Measurements from ENCODE around the gene NEO1.

NEO1 gene

GRCh38 chr15:73240866-73241499 lies 188.7 kb downstream of the NEO1 start:
- Histone ChIP-seq H3K9ac (ENCODE audit: low read depth in 1 of 2, low read length in 2 of 2) (no peak overlapping the region), H3K9me3 (ENCODE audit: control insufficient read depth in 2 of 2, low read length in 2 of 2) (no peaks in the 10 kb centered on the region), H3K27ac (ENCODE audit: low read depth in 2 of 2, low read length in 2 of 2) (no peak overlapping the region), H3K4me3 (ENCODE audit: low read length in 2 of 2) (no peak overlapping the region), H3K36me3 (ENCODE audit: control insufficient read depth in 2 of 2, insufficient read depth in 2 of 2, low read length in 2 of 2) (peaks cover 5 to 32% of the 10 kb centered on the region in 2 donors), H3K4me1 (ENCODE audit: control insufficient read depth in 2 of 2, insufficient read depth in 2 of 2, low read length in 2 of 2) (no peaks in the 10 kb centered on the region), H3K27me3 (ENCODE audit: control insufficient read depth in 2 of 2, insufficient read depth in 2 of 2, low read length in 2 of 2) (no peaks in the 10 kb centered on the region)

DNA sequence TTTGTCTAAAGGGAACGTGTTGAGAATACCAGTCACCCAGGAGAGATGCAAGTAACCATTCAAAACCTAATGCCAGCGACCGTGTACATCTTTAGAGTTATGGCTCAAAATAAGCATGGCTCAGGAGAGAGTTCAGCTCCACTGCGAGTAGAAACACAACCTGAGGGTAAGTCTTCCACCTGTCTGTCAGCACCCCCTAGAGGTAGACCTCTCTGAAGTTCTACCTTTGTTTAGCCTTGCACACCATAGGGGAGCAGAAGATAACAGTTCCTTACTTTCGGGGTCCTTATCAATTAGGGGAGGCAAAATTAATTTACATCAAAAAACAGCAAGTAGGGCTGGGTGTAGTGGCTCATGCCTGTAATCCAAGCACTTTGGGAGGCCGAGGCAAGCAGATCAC lies 192.1 kb downstream of the NEO1 start:
- H3K9me3 ChIP-seq (ENCODE audit: control insufficient read depth in 2 of 2, low read length in 2 of 2), result no peaks in the 10 kb centered on the region
- no peak overlapping the region for H3K4me3 ChIP-seq (ENCODE audit: low read length in 2 of 2)
- H3K4me1 ChIP-seq (ENCODE audit: control insufficient read depth in 2 of 2, insufficient read depth in 2 of 2, low read length in 2 of 2), result no peaks in the 10 kb centered on the region
- H3K27me3 ChIP-seq (ENCODE audit: control insufficient read depth in 2 of 2, insufficient read depth in 2 of 2, low read length in 2 of 2), result no peaks in the 10 kb centered on the region
- H3K9ac ChIP-seq (ENCODE audit: low read depth in 1 of 2, low read length in 2 of 2), result no peak overlapping the region
- no peak overlapping the region for H3K27ac ChIP-seq (ENCODE audit: low read depth in 2 of 2, low read length in 2 of 2)
- peaks cover 16 to 41% of the 10 kb centered on the region in 2 donors for H3K36me3 ChIP-seq (ENCODE audit: control insufficient read depth in 2 of 2, insufficient read depth in 2 of 2, low read length in 2 of 2)

- Histone ChIP-seq H3K9me3 (ENCODE audit: control insufficient read depth in 2 of 2, low read length in 2 of 2) (no peaks in the 10 kb centered on the region), H3K4me3 (ENCODE audit: low read length in 2 of 2) (no peak overlapping the region), H3K9ac (ENCODE audit: low read depth in 1 of 2, low read length in 2 of 2) (no peak overlapping the region), H3K36me3 (ENCODE audit: control insufficient read depth in 2 of 2, insufficient read depth in 2 of 2, low read length in 2 of 2) (peaks cover 16 to 37% of the 10 kb centered on the region in 2 donors), H3K27ac (ENCODE audit: low read depth in 2 of 2, low read length in 2 of 2) (no peak overlapping the region), H3K4me1 (ENCODE audit: control insufficient read depth in 2 of 2, insufficient read depth in 2 of 2, low read length in 2 of 2) (no peaks in the 10 kb centered on the region), H3K27me3 (ENCODE audit: control insufficient read depth in 2 of 2, insufficient read depth in 2 of 2, low read length in 2 of 2) (no peaks in the 10 kb centered on the region)
Observed at GRCh38 chr15:73246439-73246838, 194.2 kb downstream of the NEO1 start.

DNA sequence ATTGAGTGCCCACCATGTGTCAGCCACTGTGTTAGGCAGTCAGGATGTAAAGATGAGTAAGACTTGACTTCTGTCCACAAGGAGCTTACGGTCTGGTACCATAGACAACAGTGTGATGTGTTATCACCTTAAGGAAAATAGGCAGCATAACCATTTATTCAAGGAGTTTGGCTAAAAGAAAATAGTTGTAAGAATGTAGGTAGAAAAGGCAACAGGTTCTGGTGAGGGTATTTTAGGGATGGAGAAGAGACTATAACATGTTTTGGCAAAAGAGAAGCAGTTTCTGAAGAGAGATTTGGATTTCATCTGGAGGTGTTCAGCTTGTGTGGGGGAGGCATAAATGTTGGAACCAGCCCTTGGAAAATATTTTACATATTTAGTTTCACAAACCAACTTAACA lies 194.6 kb downstream of the NEO1 start:
- H3K36me3 ChIP-seq (ENCODE audit: control insufficient read depth in 2 of 2, insufficient read depth in 2 of 2, low read length in 2 of 2), result peaks cover 16 to 37% of the 10 kb centered on the region in 2 donors
- no peaks in the 10 kb centered on the region for H3K4me1 ChIP-seq (ENCODE audit: control insufficient read depth in 2 of 2, insufficient read depth in 2 of 2, low read length in 2 of 2)
- H3K27ac ChIP-seq (ENCODE audit: low read depth in 2 of 2, low read length in 2 of 2), result no peak overlapping the region
- no peak overlapping the region for H3K9ac ChIP-seq (ENCODE audit: low read depth in 1 of 2, low read length in 2 of 2)
- no peak overlapping the region for H3K4me3 ChIP-seq (ENCODE audit: low read length in 2 of 2)
- no peaks in the 10 kb centered on the region for H3K9me3 ChIP-seq (ENCODE audit: control insufficient read depth in 2 of 2, low read length in 2 of 2)
- no peaks in the 10 kb centered on the region for H3K27me3 ChIP-seq (ENCODE audit: control insufficient read depth in 2 of 2, insufficient read depth in 2 of 2, low read length in 2 of 2)

GRCh38 chr15:73247331-73247730 lies 195.1 kb downstream of the NEO1 start:
- Histone ChIP-seq H3K27me3 (ENCODE audit: control insufficient read depth in 2 of 2, insufficient read depth in 2 of 2, low read length in 2 of 2) (no peaks in the 10 kb centered on the region), H3K9ac (ENCODE audit: low read depth in 1 of 2, low read length in 2 of 2) (no peak overlapping the region), H3K27ac (ENCODE audit: low read depth in 2 of 2, low read length in 2 of 2) (no peak overlapping the region), H3K4me3 (ENCODE audit: low read length in 2 of 2) (no peak overlapping the region), H3K9me3 (ENCODE audit: control insufficient read depth in 2 of 2, low read length in 2 of 2) (no peaks in the 10 kb centered on the region), H3K36me3 (ENCODE audit: control insufficient read depth in 2 of 2, insufficient read depth in 2 of 2, low read length in 2 of 2) (peaks cover 16 to 37% of the 10 kb centered on the region in 2 donors), H3K4me1 (ENCODE audit: control insufficient read depth in 2 of 2, insufficient read depth in 2 of 2, low read length in 2 of 2) (no peaks in the 10 kb centered on the region)

DNA sequence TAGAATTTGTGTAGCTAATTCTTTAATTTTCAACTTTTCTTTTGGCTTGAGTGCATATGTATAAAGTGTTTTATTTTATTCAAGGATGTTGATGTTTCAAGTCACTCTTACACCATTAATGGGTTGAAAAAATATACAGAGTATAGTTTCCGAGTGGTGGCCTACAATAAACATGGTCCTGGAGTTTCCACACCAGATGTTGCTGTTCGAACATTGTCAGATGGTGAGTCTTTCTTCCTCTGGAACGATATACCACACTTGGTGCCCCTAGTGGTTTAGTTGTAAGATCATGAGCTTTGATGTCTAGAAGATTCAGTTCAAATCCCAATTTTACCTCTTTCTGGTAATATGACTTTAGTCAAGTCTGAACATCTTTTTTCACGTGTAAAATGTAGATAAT lies 197.2 kb downstream of the NEO1 start:
- Histone ChIP-seq H3K9ac (ENCODE audit: low read depth in 1 of 2, low read length in 2 of 2) (no peak overlapping the region), H3K9me3 (ENCODE audit: control insufficient read depth in 2 of 2, low read length in 2 of 2) (no peaks in the 10 kb centered on the region), H3K36me3 (ENCODE audit: control insufficient read depth in 2 of 2, insufficient read depth in 2 of 2, low read length in 2 of 2) (peaks cover 23 to 46% of the 10 kb centered on the region in 2 donors), H3K4me3 (ENCODE audit: low read length in 2 of 2) (no peak overlapping the region), H3K4me1 (ENCODE audit: control insufficient read depth in 2 of 2, insufficient read depth in 2 of 2, low read length in 2 of 2) (no peaks in the 10 kb centered on the region), H3K27me3 (ENCODE audit: control insufficient read depth in 2 of 2, insufficient read depth in 2 of 2, low read length in 2 of 2) (no peaks in the 10 kb centered on the region), H3K27ac (ENCODE audit: low read depth in 2 of 2, low read length in 2 of 2) (no peak overlapping the region)

DNA sequence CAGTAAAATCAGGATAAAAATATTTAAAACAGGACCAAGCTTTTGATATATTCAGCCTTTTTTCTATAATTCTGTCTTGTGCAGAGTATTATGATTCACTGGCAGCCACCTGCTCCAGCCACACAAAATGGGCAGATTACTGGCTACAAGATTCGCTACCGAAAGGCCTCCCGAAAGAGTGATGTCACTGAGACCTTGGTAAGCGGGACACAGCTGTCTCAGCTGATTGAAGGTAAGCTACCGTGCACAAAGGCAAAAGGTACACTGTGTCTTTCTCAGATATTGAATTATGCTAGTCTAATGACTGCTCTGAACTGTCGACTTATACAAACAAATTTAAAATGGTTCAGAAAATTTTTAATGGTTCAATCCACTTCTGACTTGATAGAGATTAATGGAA lies 202.3 kb downstream of the NEO1 start:
- H3K4me3 ChIP-seq (ENCODE audit: low read length in 2 of 2), result no peak overlapping the region
- no peaks in the 10 kb centered on the region for H3K4me1 ChIP-seq (ENCODE audit: control insufficient read depth in 2 of 2, insufficient read depth in 2 of 2, low read length in 2 of 2)
- H3K36me3 ChIP-seq (ENCODE audit: control insufficient read depth in 2 of 2, insufficient read depth in 2 of 2, low read length in 2 of 2), result peaks cover 41 to 55% of the 10 kb centered on the region in 2 donors
- H3K9me3 ChIP-seq (ENCODE audit: control insufficient read depth in 2 of 2, low read length in 2 of 2), result no peaks in the 10 kb centered on the region
- H3K27me3 ChIP-seq (ENCODE audit: control insufficient read depth in 2 of 2, insufficient read depth in 2 of 2, low read length in 2 of 2), result no peaks in the 10 kb centered on the region
- H3K9ac ChIP-seq (ENCODE audit: low read depth in 1 of 2, low read length in 2 of 2), result no peak overlapping the region
- H3K27ac ChIP-seq (ENCODE audit: low read depth in 2 of 2, low read length in 2 of 2), result no peak overlapping the region

DNA sequence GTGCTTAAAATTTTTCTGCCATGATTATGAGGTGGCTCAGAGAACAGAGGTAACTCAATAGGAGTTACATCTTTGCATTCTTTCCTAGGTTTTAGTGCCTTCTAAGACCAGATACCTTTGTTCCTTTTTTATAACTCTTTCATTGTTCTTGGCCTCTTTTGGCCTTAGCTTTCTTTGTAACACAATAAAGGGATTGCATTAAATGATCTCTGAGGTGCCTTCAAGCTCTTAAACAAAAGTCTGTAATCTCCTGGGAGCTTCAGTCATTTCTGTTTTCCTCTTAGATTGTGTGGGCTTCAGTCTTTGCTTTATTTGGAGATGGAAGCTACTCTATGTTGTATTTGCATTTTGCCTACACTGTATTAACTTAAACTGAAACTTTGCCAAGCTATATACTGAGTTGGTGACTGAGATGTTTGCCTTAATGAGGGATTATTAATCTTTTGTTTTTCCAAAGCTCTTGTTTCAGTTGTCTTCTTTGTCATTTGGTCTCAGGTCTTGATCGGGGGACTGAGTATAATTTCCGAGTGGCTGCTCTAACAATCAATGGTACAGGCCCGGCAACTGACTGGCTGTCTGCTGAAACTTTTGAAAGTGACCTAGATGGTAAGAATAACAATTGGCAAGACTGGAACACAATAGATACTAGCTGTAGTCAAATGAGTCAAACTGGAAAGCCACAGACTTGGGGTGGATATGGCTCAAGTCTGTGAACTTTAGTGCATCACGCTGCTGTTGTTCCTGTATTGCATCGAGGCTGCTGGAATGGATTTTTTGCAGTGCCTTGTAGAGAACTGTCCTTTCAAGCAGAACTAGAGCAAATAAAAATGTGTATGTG lies 206.2 kb downstream of the NEO1 start:
- Histone ChIP-seq H3K36me3 (ENCODE audit: control insufficient read depth in 2 of 2, insufficient read depth in 2 of 2, low read length in 2 of 2) (peaks cover 62 to 66% of the 10 kb centered on the region in 2 donors), H3K9ac (ENCODE audit: low read depth in 1 of 2, low read length in 2 of 2) (no peak overlapping the region), H3K9me3 (ENCODE audit: control insufficient read depth in 2 of 2, low read length in 2 of 2) (no peaks in the 10 kb centered on the region), H3K4me3 (ENCODE audit: low read length in 2 of 2) (no peak overlapping the region), H3K4me1 (ENCODE audit: control insufficient read depth in 2 of 2, insufficient read depth in 2 of 2, low read length in 2 of 2) (no peaks in the 10 kb centered on the region), H3K27ac (ENCODE audit: low read depth in 2 of 2, low read length in 2 of 2) (no peak overlapping the region), H3K27me3 (ENCODE audit: control insufficient read depth in 2 of 2, insufficient read depth in 2 of 2, low read length in 2 of 2) (no peaks in the 10 kb centered on the region)

DNA sequence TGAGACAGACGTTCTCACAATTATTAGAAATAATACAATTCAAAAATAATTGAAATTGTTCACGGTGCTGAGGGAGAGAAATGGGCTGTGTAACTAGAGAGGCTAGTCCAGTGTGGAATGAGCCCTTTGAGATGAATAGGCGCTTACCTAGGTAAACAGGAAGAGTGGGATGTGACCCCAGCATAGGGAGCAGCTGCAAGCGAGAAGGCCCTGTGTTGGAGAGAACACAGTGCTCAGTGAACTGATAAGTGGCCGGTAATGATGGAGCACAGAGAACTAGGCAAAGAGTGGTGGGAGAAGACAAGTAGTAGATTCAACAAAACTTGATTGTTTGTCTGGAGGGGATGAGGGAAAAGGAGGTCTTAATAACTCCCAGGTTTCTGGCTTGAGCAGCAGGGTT lies 212.6 kb downstream of the NEO1 start:
- H3K9ac ChIP-seq (ENCODE audit: low read depth in 1 of 2, low read length in 2 of 2), result no peak overlapping the region
- no peak overlapping the region for H3K4me3 ChIP-seq (ENCODE audit: low read length in 2 of 2)
- no peaks in the 10 kb centered on the region for H3K4me1 ChIP-seq (ENCODE audit: control insufficient read depth in 2 of 2, insufficient read depth in 2 of 2, low read length in 2 of 2)
- H3K36me3 ChIP-seq (ENCODE audit: control insufficient read depth in 2 of 2, insufficient read depth in 2 of 2, low read length in 2 of 2), result peaks cover 47 to 49% of the 10 kb centered on the region in 2 donors
- H3K27me3 ChIP-seq (ENCODE audit: control insufficient read depth in 2 of 2, insufficient read depth in 2 of 2, low read length in 2 of 2), result no peaks in the 10 kb centered on the region
- no peaks in the 10 kb centered on the region for H3K9me3 ChIP-seq (ENCODE audit: control insufficient read depth in 2 of 2, low read length in 2 of 2)
- no peak overlapping the region for H3K27ac ChIP-seq (ENCODE audit: low read depth in 2 of 2, low read length in 2 of 2)

- no peaks in the 10 kb centered on the region for H3K4me1 ChIP-seq (ENCODE audit: control insufficient read depth in 2 of 2, insufficient read depth in 2 of 2, low read length in 2 of 2)
- no peaks in the 10 kb centered on the region for H3K27me3 ChIP-seq (ENCODE audit: control insufficient read depth in 2 of 2, insufficient read depth in 2 of 2, low read length in 2 of 2)
- H3K9ac ChIP-seq (ENCODE audit: low read depth in 1 of 2, low read length in 2 of 2), result no peak overlapping the region
- H3K4me3 ChIP-seq (ENCODE audit: low read length in 2 of 2), result no peak overlapping the region
- no peaks in the 10 kb centered on the region for H3K9me3 ChIP-seq (ENCODE audit: control insufficient read depth in 2 of 2, low read length in 2 of 2)
- peaks cover 48 to 49% of the 10 kb centered on the region in 2 donors for H3K36me3 ChIP-seq (ENCODE audit: control insufficient read depth in 2 of 2, insufficient read depth in 2 of 2, low read length in 2 of 2)
- no peak overlapping the region for H3K27ac ChIP-seq (ENCODE audit: low read depth in 2 of 2, low read length in 2 of 2)
Observed at GRCh38 chr15:73265536-73266153, 213.4 kb downstream of the NEO1 start.
